Left kidney (tissue), 8 donors: Measurements from ENCODE around the gene BCO2. TPM values are rescaled to one million over a fixed set of nuclear protein-coding genes. Genes with fewer than 3 reads are reported as not detected.
"Not testable (repeated sequence)": the region's sequence is repeated elsewhere in the genome, so short reads cannot be mapped to it uniquely, and the experiment has no call there.

ENCODE experiments used
- DNase-seq: peaks from one replicate; pipeline ENCODE4 v3.0.0-alpha.2; 2013
- long read RNA-seq, 8 donors: transcript quantifications; one replicate each; lab custom pipeline, GENCODE V29; 2026
- polyA plus RNA-seq: library from polyadenylated mRNA; unstranded; fragments of 120-200 nt; gene quantifications from one replicate; pipeline ENCODE4 v1.2.1, GENCODE V29; 2013; ENCODE audit not compliant: insufficient read length

Gene BCO2, protein sequence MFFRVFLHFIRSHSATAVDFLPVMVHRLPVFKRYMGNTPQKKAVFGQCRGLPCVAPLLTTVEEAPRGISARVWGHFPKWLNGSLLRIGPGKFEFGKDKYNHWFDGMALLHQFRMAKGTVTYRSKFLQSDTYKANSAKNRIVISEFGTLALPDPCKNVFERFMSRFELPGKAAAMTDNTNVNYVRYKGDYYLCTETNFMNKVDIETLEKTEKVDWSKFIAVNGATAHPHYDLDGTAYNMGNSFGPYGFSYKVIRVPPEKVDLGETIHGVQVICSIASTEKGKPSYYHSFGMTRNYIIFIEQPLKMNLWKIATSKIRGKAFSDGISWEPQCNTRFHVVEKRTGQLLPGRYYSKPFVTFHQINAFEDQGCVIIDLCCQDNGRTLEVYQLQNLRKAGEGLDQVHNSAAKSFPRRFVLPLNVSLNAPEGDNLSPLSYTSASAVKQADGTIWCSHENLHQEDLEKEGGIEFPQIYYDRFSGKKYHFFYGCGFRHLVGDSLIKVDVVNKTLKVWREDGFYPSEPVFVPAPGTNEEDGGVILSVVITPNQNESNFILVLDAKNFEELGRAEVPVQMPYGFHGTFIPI
- 8.1 TPM for polyA plus RNA-seq
- long read RNA-seq, donor 1, partial matches to known transcripts: 0 of 2 reads
- long read RNA-seq, donor 1, other reads (novel, unspliced or antisense): 0 of 2 reads
- long read RNA-seq, donor 2: 0 reads
- long read RNA-seq, donor 3, partial matches to known transcripts: 0 of 1 reads
- long read RNA-seq, donor 3, other reads (novel, unspliced or antisense): 0 of 1 reads
- long read RNA-seq, donor 4: 0 reads
- long read RNA-seq, donor 5: 0 reads
- long read RNA-seq, donor 6: 0 reads
- long read RNA-seq, donor 7, partial matches to known transcripts: 0 of 1 reads
- long read RNA-seq, donor 7, other reads (novel, unspliced or antisense): 0 of 1 reads
- long read RNA-seq, donor 8, partial matches to known transcripts: 0 of 1 reads
- long read RNA-seq, donor 8, other reads (novel, unspliced or antisense): 0 of 1 reads

DNA sequence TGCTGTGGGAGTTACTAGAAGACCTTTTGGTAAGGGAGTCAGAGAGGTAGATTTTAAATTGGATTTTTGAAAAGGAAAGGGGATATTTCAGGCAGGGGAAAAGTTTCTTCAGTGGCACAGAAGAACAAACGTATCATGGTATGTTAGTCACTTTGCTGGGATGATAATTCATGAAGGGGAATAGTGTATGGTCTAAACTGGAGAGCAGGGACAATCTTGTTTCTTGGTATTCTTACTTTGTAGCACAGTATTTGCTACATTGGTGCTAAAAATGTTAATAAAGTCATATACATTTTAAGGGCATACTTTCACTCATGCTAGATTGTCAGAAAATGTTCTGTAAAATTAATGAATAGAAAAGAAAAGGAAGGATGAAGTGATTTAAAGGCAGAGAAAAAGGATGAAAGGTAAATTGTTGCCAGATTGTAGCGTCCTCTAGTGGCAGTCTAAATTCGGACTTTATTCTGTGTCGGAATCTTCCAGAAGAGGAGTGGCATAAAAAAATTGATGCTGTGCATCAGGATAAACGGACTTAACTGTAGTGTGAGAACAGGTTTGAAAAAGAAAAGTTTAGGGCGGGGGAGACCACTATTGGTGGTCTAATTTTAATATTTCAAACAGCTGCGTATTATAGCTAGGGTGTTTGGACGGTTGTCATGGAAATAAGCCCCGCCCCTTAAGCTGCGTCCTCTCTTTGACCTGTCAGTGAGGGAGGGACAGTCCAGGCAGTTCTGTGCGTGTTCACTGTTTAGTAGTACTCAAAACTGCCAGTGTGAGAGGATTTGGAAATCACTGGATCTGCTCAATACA is at the start of gene BCO2:
TSS of gene BCO2 (plus strand) at position 724 of the 810 bp plus-strand sequence. CDS start 90 bp downstream, outside the sequence.
- DNase-seq: peak; percentile 88

DNA sequence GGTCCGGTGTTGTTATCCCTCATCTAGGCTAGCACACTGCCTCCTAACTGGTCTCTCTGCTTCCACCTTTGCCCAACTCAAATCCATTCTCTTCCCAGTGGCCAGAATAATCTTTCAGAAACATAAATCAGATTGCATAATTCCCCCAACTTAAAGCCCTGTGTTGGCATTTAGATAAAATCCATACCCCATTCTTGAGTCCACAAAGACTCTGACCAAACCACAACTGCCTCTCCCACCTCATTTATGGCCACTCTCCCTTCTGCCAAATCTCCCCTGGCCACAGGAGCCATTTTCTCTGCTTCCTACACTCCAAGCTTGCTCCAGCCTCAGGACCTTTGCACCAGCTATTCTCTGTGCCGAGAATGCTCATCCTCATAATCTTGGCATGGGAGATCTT is 48.3 kb upstream of the BCO2 start:
- no peak for DNase-seq

DNA sequence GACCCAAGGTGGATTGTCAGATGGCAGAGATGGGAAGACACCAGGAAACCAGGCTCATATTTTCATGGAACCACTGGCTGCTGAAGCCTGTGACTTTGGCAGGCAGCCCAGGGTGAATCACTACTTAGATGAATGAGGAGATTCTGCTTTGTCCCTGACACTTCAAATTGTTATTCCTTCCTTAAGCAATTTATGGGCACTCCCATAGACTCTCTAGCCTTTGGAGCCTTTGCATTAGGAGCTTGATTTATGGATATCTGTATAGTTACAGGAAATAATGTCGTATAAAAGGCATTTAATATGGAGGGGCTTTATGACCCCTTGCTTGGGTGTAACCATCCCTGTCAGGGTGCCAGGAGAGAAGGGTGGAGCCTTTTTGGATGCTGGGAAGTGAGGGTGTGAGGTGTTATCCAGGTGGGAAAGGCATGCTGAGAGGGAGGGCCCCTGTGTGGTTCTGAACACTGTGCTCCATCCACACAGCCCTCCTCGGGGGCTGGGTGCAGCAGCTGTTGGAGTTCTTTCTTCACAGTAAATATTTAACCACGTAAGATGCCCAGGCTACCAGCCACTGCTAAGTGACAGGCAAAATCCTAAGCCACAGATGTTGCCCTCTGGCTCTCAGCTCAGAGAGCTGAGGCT is 46.7 kb upstream of the BCO2 start:
- DNase-seq: no peak

DNA sequence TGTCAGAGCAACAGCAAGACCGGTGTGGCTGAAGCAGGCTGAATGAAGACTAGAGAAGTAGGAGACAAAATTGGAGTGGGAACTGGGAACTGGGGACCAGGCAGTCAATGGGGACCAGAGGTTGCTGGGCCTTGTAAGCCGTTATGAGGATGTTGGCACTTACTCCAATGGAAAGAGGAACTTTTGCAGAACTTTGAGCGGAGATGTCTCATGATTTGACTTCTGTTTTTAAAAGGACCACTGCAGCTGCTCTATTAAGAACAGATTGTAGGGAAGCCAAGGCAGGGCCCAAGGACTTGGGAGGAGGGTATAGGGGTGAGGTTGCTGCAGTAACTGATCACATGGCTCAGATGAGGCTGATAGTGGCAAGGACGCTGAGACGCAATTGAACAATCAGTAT is 45.7 kb upstream of the BCO2 start:
- no peak for DNase-seq

GRCh38 chr11:112132737-112133136 is 42.6 kb upstream of the BCO2 start:
- DNase-seq: no peak

DNA sequence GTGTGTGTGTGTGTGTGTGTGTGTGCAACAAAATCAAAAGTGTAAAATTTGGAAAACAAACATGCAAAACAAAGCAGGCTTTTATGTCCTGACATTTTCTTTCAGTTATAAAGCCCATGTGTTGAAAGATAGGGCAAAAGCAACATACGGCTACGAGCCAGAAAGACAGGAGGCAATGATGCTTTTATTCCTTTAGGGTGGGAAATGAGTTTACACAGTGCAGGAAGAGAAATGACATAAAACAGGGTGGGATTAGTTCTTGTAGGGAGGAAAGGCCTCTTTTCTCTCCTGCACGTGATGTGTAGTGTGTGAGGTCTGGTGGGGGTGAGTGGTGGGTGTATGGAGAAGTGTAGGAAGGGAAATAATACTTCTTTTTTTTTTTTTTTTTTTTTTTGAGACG is 40.8 kb upstream of the BCO2 start:
- no peak for DNase-seq

GRCh38 chr11:112143597-112143996 is 31.7 kb upstream of the BCO2 start:
- no peak for DNase-seq

- DNase-seq: no peak
Measured at GRCh38 chr11:112150517-112150916, 24.8 kb upstream of the BCO2 start.

- no peak for DNase-seq
Measured at GRCh38 chr11:112156153-112156955, 19.0 kb upstream of the BCO2 start.

GRCh38 chr11:112156956-112157766 is 18.2 kb upstream of the BCO2 start:
- no peak for DNase-seq

DNA sequence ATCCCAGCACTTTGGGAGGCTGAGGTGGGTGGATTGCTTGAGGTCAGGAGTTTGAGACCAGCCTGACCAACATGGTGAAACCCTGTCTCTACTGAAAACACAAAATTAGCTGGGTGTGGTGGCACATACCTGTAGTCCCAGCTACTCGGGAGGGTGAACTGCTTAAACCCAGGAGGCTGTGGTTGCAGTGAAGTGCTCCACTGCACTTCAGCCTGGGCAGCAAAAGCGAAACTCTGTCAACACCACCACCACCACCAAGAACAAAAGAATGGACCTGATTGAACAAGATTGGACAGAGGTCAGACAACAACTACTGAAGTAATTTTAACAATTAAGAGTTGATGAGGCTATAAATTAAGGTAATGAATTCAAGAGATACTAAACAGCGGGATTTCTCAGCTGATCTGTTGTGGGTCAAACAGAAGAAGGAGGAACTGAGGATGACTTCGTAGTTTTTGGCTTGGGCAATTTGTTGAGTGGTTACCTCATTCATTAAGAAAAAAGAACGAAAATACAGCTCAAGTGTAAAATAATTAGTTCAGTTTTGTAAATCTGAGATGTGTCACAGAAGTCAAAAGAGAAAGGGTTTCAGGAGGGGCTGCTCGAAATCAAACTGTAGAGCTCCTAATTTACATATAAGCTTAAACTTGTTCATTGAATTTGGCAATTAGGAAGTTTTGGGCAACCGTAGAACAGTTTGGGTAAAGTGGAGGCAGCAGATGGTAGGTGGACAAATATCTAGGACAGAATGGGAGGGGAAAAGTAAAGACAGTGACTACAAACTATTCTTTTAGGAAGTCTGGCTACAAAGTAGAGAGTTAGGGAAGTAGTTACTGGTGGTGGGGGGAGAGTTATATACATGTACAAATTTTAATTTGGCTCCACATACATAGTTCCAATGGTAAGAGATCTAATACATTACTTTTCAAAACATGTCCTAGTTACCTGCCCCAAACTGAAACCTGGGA is 15.9 kb upstream of the BCO2 start:
- no peak for DNase-seq

- DNase-seq: no peak
Measured at GRCh38 chr11:112160091-112160848, 15.0 kb upstream of the BCO2 start.

DNA sequence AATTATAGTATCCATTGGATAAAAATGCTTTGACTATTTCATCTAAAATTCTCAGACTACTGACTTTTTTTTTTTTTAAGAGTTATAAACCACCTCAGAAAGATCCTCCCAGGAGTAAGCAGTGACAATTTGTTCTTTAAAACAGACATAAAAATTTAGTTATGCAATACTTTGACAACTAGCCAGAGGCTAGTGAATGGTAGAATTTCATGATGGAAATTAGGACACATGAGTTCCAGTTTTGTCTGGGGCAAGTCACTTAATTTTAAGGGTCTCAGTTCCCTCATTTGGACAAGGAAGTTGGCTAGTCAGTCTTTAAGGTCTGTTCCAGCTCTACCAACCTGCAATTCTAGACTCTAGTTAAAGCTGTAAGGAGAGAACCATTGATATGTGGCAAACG is 14.3 kb upstream of the BCO2 start:
- DNase-seq: no peak

DNA sequence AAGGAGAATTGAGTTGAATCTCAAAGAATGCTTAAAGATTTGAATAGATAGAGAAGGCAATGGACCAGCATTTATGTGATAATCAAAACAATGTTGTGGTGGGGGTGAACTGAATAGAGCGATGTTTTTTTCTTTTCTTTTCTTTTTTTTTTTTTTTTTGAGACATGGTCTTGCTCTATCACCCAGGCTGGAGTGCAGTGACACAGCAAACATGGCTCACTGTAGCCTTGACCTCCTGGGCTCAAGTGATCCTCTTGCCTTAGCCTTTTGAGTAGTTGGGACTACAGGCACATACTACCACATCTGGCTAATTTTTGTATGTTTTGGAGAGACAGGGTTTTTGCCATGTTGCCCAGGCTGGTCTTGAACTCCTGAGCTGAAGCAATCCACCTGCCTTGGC is 13.1 kb upstream of the BCO2 start:
- not testable (repeated sequence) for DNase-seq

- no peak for DNase-seq
Measured at GRCh38 chr11:112162761-112163546, 12.4 kb upstream of the BCO2 start.

GRCh38 chr11:112163875-112164685 is 11.2 kb upstream of the BCO2 start, which contains the start of gene IL18:
Gene IL18 (minus strand): TSS chr11:112164094. CDS start chr11:112155053, 9,041 bp downstream.
- no peak for DNase-seq
